SIG-M5 treated with dmso at 0.1 percent for 504 hours (cell line): Measurements from ENCODE around the gene GPR22.

Source experiments
- DNase-seq: peaks from one replicate; lab custom pipeline; 2025; ENCODE audit not compliant: unreplicated experiment; lab: John Stamatoyannopoulos, UW

GPR22 gene

DNA sequence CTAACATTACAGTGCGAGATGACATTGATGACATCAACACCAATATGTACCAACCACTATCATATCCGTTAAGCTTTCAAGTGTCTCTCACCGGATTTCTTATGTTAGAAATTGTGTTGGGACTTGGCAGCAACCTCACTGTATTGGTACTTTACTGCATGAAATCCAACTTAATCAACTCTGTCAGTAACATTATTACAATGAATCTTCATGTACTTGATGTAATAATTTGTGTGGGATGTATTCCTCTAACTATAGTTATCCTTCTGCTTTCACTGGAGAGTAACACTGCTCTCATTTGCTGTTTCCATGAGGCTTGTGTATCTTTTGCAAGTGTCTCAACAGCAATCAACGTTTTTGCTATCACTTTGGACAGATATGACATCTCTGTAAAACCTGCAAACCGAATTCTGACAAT is 4.3 kb downstream of the GPR22 start:
- DNase-seq = no peak

- DNase-seq = no peak
These were observed 9.4 kb downstream of the GPR22 start for GRCh38 chr7:107479303-107479702.

GRCh38 chr7:107480932-107481331 is 11.1 kb downstream of the GPR22 start:
- DNase-seq = no peak

DNA sequence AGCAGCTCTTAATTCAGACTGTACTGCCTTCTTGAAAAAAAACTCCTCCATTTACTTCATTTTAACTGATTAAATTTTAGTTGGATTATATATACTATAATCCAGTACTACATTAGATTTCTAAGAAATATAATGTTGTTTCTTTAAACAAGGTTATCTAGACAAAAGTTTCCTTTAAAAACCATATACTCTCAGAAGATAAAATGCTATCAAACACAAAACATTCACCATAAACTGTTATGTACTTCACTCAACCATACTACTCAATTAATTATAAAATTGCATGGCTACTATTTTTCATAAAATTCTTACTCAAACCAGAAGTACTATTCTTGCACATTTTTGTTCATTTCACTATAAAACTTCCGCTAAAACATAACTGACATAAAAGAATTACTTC is 12.7 kb downstream of the GPR22 start:
- DNase-seq = no peak

GRCh38 chr7:107486041-107486440 is 16.2 kb downstream of the GPR22 start:
- no peak for DNase-seq

DNA sequence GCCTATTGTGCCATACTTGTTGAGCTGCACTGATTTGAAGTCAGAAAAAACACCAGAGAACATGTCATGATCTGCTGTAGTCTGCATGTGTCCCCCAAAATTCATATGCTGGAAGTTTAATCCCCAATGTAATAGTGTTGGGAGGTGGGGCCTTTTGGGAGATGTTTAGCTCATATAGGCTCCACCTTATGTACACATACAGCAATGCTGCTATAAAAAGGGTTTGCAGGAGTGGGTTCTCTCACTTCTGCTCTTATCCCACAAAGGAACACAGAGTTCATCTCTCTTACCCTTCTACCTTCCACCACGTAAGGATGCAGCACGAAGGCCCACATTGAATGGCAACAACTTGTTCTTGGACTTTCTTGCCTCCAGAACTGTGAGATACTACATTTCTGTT is 23.0 kb downstream of the GPR22 start:
- no peak for DNase-seq

DNA sequence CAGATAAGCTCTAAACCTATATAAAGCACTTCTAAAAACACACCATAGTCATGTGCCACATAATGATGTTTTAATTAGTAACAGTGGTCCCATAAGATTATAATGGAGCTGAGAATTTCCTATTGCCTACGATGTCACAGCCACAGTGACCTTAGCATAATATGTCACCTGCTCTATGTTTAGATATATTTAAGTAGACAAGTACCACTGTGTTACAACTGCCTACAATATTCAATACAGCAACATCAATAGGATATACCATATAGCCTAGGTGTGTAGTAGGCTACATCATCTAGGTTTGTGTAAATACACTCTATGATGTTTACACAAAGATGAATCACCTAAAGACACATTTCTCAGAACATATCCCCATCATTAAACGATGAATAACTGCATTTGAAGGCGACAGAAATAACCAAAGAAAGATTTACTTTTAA is 24.5 kb downstream of the GPR22 start:
- DNase-seq = peak; percentile 11

GRCh38 chr7:107494884-107495283 is 25.0 kb downstream of the GPR22 start:
- no peak for DNase-seq

GRCh38 chr7:107495516-107495915 is 25.7 kb downstream of the GPR22 start:
- no peak for DNase-seq

DNA sequence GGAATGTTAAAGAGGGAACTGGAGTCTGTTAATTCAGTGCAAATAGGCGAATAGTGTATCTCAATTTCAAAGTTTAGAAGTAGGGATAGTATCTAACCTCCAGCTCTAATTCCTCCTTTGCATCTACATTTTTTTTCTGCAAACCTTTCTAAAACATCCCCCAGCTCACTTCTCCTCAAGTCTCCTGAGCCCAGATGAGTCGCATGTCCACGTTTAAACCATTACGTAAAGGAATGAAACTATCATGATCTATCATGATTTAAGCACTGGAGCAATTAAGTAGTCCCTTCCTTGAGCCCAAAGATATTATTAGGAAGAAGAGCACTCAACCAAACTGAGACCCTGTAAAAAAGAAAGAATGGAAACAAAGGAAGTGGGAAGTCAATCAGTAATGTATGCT is 29.9 kb downstream of the GPR22 start:
- no peak for DNase-seq

- peak; percentile 16 for DNase-seq
These were observed 31.7 kb downstream of the GPR22 start for GRCh38 chr7:107501593-107501992.

DNA sequence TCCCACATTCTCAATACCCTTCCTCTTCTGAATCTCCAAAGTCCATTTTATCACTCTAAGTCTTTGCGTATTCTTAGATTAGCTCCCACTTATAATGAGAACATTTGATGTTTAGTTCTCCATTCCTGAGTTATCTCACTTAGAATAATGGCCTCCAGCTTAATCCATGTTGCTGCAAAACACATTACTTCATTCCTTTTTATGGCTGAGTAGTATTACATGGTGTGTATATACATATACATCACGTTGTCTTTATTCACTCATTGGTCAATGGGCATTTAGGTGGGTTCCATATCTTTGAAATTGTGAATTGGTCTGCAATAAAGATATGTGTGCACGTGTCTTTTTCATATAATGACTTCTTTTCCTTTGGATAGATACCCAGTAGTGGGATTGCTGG is 32.3 kb downstream of the GPR22 start:
- DNase-seq = no peak

GRCh38 chr7:107502797-107503196 is 32.9 kb downstream of the GPR22 start:
- no peak for DNase-seq

DNA sequence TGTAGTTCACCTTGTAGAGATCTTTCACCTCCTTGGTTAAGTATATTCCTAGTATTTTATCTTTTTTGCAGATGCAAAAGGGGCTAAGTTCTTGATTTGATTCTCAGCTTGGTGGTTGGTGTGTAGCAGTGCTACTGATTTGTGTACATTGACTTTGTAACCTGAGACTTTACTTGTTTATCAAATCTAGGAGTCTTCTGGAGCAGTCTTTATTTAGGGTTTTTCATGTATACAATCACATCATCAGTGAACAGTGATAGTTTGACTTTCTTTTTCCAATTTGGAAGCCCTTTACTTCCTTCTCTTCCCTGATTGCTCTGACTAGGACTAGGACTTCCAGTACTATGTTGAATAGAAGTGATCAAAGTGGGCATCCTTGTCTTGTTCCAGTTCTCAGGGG is 33.8 kb downstream of the GPR22 start:
- DNase-seq = no peak

GRCh38 chr7:107505362-107505761 is 35.5 kb downstream of the GPR22 start:
- no peak for DNase-seq

GRCh38 chr7:107505997-107506673 is 36.3 kb downstream of the GPR22 start:
- peak; percentile 66 for DNase-seq

DNA sequence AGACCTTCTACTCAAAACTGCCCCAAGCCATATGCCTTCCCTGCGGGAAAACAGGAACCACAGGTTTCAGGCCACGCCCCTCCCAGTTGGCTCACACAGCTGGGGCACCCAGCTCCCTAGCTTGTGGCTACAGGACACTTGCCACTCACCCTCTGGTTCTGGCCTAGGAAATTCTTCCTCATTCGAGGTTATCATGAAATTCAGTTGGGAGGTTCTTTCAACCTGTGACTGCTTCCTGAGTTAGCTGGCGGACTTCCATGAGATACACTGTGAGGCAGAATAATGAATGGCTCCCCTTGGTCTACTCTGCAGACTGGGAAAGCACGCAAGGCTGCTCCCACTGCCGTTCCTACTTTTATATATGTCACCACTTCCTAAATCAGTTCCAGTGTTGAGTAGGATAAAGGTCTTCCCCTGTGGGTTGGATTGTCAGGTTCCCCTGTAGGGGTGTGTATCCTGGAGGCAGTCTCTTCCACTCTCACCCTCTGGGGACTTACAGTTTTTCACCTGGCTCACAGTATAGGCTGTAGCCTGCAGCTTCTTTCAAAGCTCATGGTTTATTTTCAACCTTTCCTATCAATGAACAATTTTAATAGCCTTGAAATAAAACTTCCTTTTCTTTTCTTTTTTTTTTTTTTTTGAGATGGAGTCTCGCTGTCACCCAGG is 37.0 kb downstream of the GPR22 start:
- DNase-seq = peak; percentile 79
